ENCODE results near the gene KLF15. TPM values are rescaled to one million over a fixed set of nuclear protein-coding genes. Genes with fewer than 3 reads are reported as not detected.

The KLF15 gene
- total RNA-seq, 1 donor from 2014 or later: 25.3 TPM

DNA sequence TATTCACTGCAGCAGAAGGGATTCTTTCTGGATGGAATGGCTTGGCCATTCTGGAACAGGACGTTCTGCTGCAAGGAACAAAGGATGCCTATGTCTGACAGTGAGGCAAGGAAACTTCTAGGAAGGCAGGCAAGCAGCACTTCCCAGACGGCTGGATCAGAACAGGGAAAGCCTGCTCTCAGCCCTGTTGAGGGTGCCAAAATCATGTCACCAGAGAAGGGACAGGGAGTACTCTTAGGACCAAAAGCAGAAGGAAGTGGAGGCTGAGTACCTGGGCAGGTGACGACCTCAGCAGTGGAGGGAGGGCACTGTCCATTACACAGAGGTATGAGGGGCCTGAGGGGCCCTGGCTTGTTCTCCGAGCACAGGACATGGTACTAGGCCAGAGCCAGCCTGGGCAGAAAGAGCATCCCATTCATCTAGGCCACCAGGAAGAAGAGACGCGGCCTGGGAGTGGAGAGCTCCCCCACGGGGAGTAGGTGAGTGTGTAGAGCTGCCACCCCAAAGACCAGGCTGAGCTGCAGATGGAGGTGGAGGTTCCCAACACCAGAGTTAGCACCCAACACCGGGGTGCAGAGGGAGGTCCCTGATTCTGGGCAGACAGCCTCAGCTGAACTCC, 9.6 kb downstream of the KLF15 start:
- H3K9me3 ChIP-seq: no peaks in the 10 kb centered on the region
- no peaks in the 10 kb centered on the region for H3K27me3 ChIP-seq
- intact Hi-C loops (cut with DNase I): no loop called here
- H3K36me3 ChIP-seq: peaks cover 0 to 10% of the 10 kb centered on the region in 2 donors
- H3K4me3 ChIP-seq: no peak overlapping the region
- peaks cover 15% of the 10 kb centered on the region for H3K4me1 ChIP-seq
- no peak overlapping the region for H3K27ac ChIP-seq
- TF ChIP-seq POLR2AphosphoS5 (IDR thresholded peaks at IDR 0.05; ENCODE audit: insufficient read depth in 1 of 2, low read depth in 1 of 2) (no peak), POLR2A (IDR thresholded peaks at IDR 0.05) (no peak)
- TF ChIP-seq, protein P1, sequence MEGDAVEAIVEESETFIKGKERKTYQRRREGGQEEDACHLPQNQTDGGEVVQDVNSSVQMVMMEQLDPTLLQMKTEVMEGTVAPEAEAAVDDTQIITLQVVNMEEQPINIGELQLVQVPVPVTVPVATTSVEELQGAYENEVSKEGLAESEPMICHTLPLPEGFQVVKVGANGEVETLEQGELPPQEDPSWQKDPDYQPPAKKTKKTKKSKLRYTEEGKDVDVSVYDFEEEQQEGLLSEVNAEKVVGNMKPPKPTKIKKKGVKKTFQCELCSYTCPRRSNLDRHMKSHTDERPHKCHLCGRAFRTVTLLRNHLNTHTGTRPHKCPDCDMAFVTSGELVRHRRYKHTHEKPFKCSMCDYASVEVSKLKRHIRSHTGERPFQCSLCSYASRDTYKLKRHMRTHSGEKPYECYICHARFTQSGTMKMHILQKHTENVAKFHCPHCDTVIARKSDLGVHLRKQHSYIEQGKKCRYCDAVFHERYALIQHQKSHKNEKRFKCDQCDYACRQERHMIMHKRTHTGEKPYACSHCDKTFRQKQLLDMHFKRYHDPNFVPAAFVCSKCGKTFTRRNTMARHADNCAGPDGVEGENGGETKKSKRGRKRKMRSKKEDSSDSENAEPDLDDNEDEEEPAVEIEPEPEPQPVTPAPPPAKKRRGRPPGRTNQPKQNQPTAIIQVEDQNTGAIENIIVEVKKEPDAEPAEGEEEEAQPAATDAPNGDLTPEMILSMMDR (IDR thresholded peaks at IDR 0.05): no peak
- DNase-seq (ENCODE audit: extremely low spot score in 2 of 2): no peak

DNA sequence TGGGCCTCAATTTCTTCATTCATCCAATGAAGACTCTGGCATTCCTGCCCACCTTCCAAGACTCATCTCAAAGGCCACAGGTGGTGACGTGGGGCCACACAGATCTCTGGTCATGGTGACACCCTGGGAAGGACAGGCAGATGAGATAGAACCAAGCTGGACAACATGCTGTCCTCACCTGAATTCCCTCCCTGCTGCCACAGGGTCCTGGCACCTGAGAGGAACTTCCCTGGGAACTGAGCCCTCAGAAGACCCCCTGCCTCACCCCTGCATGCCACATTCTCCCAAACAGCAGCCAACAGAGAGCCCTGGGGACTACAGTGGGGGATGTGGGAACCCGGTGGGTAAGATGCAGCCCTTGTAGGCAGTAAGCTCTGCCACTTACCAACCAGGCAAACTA, 10.7 kb downstream of the KLF15 start:
- no peak for DNase-seq (ENCODE audit: extremely low spot score in 2 of 2)
- intact Hi-C loops (cut with DNase I): no loop called here
- Histone ChIP-seq H3K9me3 (no peaks in the 10 kb centered on the region), H3K4me1 (peaks cover 10% of the 10 kb centered on the region), H3K36me3 (peaks cover 0 to 3% of the 10 kb centered on the region in 2 donors), H3K27ac (no peak overlapping the region), H3K27me3 (no peaks in the 10 kb centered on the region), H3K4me3 (no peak overlapping the region)
- TF ChIP-seq POLR2A (IDR thresholded peaks at IDR 0.05): no peak
- TF ChIP-seq, protein P1 (IDR thresholded peaks at IDR 0.05): no peak
- TF ChIP-seq POLR2AphosphoS5 (IDR thresholded peaks at IDR 0.05; ENCODE audit: insufficient read depth in 1 of 2, low read depth in 1 of 2): no peak

DNA sequence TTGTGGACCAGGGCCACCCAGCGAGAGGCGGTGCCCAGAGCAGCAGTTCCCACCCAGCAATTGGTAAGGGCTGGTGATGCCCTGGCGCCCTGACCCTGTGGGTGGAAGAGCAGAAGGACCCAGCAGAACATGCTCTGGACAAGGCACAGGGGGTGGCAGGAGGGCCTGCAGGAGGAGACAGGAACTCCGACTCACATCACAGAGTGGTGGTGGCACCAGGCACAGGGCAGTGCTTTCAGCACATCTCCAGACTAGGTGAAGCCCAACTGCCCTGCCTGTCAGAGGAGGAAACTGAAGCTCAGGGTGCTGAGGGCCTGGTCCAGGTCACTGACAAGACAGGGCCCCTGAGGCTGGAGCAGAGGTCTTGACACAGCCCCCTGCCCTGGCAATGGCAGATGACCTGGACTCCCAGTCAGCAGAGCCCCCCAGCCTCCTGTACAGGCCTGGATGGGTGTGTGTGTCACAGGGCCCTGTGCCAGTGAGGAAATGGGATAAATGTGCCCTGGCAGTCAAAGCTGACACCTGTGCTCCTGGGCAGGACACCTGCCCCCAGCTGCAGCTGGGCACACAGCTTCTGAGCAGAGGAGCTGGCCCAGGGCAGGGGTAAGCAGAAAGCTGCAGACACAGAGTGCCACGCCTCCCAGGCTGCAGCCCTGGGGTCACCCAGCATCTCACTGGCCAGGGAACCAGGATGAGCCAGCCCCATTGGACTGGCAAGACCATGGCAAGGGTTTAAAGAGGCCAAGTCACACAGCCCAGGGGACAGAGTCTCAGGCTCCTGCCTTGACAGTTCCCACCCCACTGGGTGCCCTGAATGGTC, 11.4 kb downstream of the KLF15 start:
- no peak overlapping the region for H3K27ac ChIP-seq
- H3K4me1 ChIP-seq: peaks cover 10% of the 10 kb centered on the region
- DNase-seq (ENCODE audit: extremely low spot score in 2 of 2): no peak
- intact Hi-C loops (cut with DNase I): no loop called here
- no peaks in the 10 kb centered on the region for H3K9me3 ChIP-seq
- H3K36me3 ChIP-seq: peaks cover 0 to 3% of the 10 kb centered on the region in 2 donors
- H3K27me3 ChIP-seq: no peaks in the 10 kb centered on the region
- TF ChIP-seq POLR2AphosphoS5 (IDR thresholded peaks at IDR 0.05; ENCODE audit: insufficient read depth in 1 of 2, low read depth in 1 of 2): no peak
- TF ChIP-seq POLR2A (IDR thresholded peaks at IDR 0.05): no peak
- TF ChIP-seq, protein P1 (IDR thresholded peaks at IDR 0.05): no peak
- H3K4me3 ChIP-seq: no peak overlapping the region

DNA sequence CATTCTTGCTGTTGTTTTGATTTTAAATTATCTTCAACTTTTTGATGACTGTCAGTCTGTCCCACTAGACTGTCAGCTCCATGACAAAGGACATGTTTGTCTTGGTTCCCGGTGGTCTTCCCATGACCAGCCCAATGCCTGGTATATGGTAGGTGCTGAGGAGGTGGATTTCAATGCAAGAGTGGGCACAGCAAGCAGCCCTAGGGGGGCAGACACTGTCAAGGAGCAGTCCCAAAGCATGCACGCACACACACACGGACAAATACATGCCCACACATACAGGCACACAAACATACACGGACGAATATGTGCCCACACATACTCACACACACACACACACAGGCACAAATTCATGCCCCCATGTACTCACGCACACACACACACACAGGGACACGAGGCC, 12.0 kb downstream of the KLF15 start:
- H3K27me3 ChIP-seq: no peaks in the 10 kb centered on the region
- TF ChIP-seq POLR2A (IDR thresholded peaks at IDR 0.05) (no peak), POLR2AphosphoS5 (IDR thresholded peaks at IDR 0.05; ENCODE audit: insufficient read depth in 1 of 2, low read depth in 1 of 2) (no peak)
- TF ChIP-seq, protein P1 (IDR thresholded peaks at IDR 0.05): no peak
- DNase-seq (ENCODE audit: extremely low spot score in 2 of 2): no peak
- no peak overlapping the region for H3K27ac ChIP-seq
- no peak overlapping the region for H3K4me3 ChIP-seq
- H3K36me3 ChIP-seq: peaks cover 0 to 3% of the 10 kb centered on the region in 2 donors
- peaks cover 10% of the 10 kb centered on the region for H3K4me1 ChIP-seq
- H3K9me3 ChIP-seq: no peaks in the 10 kb centered on the region
- intact Hi-C loops (cut with DNase I): no loop called here

All from vagina (tissue), 2 donors.